ENCODE measurements around the gene RBM6.
"Not testable (repeated sequence)": the region's sequence is repeated elsewhere in the genome, so short reads cannot be mapped to it uniquely, and the experiment has no call there.

Gene RBM6

DNA sequence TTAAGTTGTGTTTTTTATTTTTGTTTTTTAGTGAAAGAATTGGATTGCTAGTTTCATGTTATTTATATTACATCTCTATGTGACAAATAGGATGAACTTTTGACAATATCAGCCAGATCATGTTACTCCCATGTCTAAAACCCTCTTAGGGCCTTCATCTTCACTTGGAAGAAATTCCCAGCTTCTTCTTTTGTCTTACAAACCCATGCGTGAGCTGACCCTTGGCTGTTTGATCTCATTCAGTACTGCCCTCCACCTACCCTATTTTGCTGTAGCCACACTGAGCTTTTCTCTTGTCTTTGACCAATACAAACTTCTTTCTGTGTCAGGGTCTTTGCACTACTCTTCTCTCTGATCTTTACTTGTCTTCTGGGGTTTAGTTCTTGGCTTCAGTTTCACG is 37.0 kb downstream of the RBM6 start:
- ATAC-seq (replicated peaks) (no peak), DNase-seq (no peak)
- no peaks in the 10 kb centered on the region for H3K9me3 Mint-ChIP-seq
- H3K4me3 Mint-ChIP-seq: no peak overlapping the region
- H3K4me1 Mint-ChIP-seq: no peaks in the 10 kb centered on the region
- peaks cover 19 to 21% of the 10 kb centered on the region in 2 donors for H3K36me3 Mint-ChIP-seq
- H3K27ac Mint-ChIP-seq: no peak overlapping the region
- H3K27me3 Mint-ChIP-seq: no peaks in the 10 kb centered on the region

DNA sequence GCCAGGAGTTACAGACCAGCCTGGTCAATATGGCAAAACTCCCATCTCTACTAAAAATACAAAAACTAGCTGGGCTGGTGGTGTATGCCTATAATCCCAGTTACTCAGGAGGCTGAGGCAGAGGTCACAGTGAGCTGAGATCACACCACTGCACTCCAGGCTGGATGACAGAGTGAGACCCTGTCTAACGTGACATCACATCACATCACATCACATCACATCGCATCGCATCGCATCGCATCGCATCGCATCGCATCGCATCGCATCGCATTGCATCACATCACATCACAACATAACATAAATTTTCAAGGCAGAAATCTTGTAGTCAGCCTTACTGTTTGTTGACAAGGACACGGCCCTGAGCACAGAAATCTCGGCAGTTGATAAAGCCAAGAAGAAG is 44.4 kb downstream of the RBM6 start:
- H3K9me3 Mint-ChIP-seq: no peaks in the 10 kb centered on the region
- H3K27me3 Mint-ChIP-seq: no peaks in the 10 kb centered on the region
- ATAC-seq (replicated peaks): no peak
- no peak for DNase-seq
- no peak overlapping the region for H3K4me3 Mint-ChIP-seq
- H3K27ac Mint-ChIP-seq: no peak overlapping the region
- peaks cover 13 to 14% of the 10 kb centered on the region in 2 donors for H3K36me3 Mint-ChIP-seq
- no peaks in the 10 kb centered on the region for H3K4me1 Mint-ChIP-seq

DNA sequence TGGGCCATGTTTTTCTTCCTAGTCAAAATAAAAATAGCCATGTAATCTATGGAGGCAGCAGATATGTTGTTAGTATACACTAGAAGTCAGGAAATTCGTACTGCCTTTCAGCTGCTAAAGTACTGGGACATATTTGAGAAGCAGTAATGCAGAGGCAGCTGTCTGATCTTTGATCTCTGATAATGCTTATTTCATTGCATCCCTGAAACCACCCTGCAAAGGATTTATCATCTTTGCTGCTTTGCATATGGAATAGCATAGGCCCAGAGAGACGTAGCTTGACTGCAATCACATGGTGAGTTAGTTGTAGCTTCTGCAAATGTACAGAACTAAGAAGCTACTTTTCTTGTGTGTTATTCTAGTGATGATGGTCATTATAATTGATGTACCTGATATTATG is 52.4 kb downstream of the RBM6 start:
- DNase-seq (no peak), ATAC-seq (replicated peaks) (no peak)
- H3K4me3 Mint-ChIP-seq: no peak overlapping the region
- peaks cover 0 to 2% of the 10 kb centered on the region in 2 donors for H3K4me1 Mint-ChIP-seq
- no peaks in the 10 kb centered on the region for H3K9me3 Mint-ChIP-seq
- H3K27ac Mint-ChIP-seq: no peak overlapping the region
- H3K27me3 Mint-ChIP-seq: no peaks in the 10 kb centered on the region
- peaks cover 7 to 15% of the 10 kb centered on the region in 2 donors for H3K36me3 Mint-ChIP-seq

DNA sequence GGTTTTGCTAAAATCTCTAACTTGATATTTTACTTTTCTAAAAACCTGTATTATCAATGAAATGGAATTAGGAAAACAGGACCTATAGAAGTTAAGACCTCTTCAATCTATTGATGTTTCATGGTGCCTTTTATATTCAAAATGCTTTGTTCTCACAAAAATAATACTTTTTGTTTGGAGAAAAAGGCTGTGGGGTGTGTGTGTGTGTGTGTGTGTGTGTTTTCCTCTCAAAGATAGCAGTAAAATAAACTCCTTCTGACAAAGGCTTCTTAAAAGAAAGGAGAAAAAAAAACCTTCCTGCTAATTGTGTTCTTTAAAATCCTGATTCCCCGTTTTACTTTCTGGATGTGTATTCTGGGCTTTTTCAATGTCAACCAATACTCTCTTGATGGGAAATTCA is 54.5 kb downstream of the RBM6 start:
- H3K27ac Mint-ChIP-seq: no peak overlapping the region
- H3K4me3 Mint-ChIP-seq: no peak overlapping the region

DNA sequence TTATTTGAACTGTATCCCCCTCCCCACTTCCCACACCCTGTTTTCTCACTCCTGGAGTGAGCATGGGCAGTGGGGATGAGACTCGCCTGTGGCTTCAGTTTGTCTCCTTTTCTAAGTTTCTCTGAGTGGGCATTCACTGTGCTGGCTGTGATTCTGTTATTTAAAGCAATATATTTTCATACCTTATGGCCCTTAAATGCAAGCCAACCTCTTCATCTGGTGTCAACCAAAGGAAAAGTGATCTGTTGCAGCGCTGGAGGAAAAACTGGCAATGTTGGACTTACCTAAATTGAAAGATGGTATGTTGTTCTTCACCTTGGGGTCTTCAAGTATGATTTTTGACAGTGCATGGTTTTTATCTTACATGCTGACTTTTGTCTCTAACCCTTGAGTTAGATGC is 56.1 kb downstream of the RBM6 start:
- Mint-ChIP-seq H3K27me3 (no peaks in the 10 kb centered on the region), H3K27ac (no peak overlapping the region), H3K36me3 (peaks cover 16 to 34% of the 10 kb centered on the region in 2 donors), H3K4me1 (peaks cover 0 to 2% of the 10 kb centered on the region in 2 donors), H3K4me3 (no peak overlapping the region), H3K9me3 (no peaks in the 10 kb centered on the region)
- ATAC-seq (replicated peaks) (no peak), DNase-seq (no peak)

More for the DNA sequence above, 54.5 kb downstream of the RBM6 start:
- no peaks in the 10 kb centered on the region for H3K27me3 Mint-ChIP-seq
- no peak for DNase-seq
- no peak for ATAC-seq (replicated peaks)
- peaks cover 8 to 23% of the 10 kb centered on the region in 2 donors for H3K36me3 Mint-ChIP-seq
- H3K4me1 Mint-ChIP-seq: peaks cover 0 to 2% of the 10 kb centered on the region in 2 donors
- H3K9me3 Mint-ChIP-seq: no peaks in the 10 kb centered on the region

DNA sequence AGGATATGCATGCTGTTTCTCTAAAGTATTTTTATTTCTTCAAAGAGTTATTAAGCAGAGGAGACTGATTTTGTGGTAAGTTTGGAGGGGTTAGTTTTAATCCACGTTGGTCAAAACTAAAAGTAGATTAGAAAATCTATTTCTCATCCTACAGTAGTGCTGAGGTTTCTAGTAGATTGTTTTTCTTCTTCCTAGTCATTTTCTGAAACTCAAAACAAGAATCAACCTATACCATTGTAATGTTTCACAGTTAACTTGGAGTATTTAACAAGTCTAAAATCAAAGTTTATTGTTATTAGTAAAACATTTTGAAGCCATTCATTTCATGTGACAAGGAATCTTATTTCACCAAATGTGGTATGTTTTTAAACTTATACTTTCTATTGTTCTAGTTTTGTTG is 57.9 kb downstream of the RBM6 start:
- Mint-ChIP-seq H3K27ac (peak overlapping the region; percentile 31), H3K27me3 (no peaks in the 10 kb centered on the region), H3K4me3 (no peak overlapping the region), H3K9me3 (no peaks in the 10 kb centered on the region), H3K4me1 (peaks cover 0 to 2% of the 10 kb centered on the region in 2 donors), H3K36me3 (peaks cover 17 to 42% of the 10 kb centered on the region in 2 donors)
- no peak for ATAC-seq (replicated peaks)
- DNase-seq: no peak

DNA sequence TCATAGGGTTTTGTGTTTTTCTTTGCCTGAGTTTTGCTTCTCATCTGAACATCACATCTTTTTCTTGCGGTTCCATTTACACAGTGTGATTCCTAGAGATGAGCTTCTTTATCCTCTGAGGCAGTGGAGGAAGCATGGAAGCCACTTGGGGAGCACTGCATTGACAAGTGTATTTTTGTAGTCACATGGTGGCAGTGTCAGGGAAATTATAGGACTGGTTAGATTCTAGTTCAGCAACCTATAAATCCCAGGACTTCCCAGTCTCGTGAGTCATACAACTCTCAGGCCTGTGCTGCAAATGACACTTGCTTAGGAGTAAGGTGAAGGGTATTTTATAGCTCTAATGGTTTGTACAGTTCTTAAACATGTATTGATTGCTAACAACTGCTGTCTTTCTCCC is 58.4 kb downstream of the RBM6 start:
- no peaks in the 10 kb centered on the region for H3K27me3 Mint-ChIP-seq
- no peak for ATAC-seq (replicated peaks)
- no peak for DNase-seq
- H3K36me3 Mint-ChIP-seq: peaks cover 17 to 42% of the 10 kb centered on the region in 2 donors
- peak overlapping the region; percentile 31 for H3K27ac Mint-ChIP-seq
- H3K9me3 Mint-ChIP-seq: no peaks in the 10 kb centered on the region
- H3K4me1 Mint-ChIP-seq: peaks cover 0 to 2% of the 10 kb centered on the region in 2 donors
- no peak overlapping the region for H3K4me3 Mint-ChIP-seq

DNA sequence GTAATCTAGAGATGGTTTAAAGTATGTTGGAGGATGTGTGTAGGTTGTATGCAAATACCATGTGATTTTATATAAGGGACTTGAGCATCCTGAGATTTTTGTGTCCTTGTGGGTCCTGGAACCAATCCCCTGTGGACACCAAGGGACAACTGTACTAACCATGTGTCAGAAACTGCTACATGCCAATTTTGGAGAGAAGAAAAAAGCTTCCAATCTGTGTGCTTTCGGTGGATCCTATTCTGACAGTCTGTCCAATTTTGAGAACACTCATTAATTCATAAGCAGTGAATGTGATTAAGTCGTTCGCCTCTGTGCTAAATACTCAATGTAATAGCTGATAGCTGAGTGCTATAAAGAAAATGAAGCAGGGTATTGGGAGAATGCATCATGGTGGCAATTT is 61.6 kb downstream of the RBM6 start:
- ATAC-seq (replicated peaks): no peak
- H3K4me3 Mint-ChIP-seq: no peak overlapping the region
- peaks cover 0 to 3% of the 10 kb centered on the region in 2 donors for H3K4me1 Mint-ChIP-seq
- H3K36me3 Mint-ChIP-seq: peaks cover 24 to 45% of the 10 kb centered on the region in 2 donors
- no peak overlapping the region for H3K27ac Mint-ChIP-seq
- H3K9me3 Mint-ChIP-seq: no peaks in the 10 kb centered on the region
- no peaks in the 10 kb centered on the region for H3K27me3 Mint-ChIP-seq
- DNase-seq: no peak

DNA sequence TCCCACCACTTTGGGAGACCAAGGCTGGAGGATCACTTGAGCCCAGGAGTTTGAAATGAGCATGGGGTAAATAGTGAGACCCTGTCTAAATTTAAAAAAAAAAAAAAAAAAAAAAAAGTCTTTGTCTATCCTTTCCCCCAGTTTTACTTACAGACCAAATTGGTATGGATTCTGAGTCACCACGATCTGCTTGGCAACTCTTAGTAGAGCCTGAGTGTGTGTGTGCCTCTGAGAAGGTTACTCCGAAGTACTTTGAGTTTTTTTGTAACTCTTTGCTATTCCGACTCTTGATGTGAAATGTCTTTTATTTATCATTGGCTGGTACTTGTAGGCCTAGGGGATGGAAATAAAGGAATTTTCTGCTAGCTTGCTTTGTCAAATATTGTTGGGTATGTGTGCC is 63.3 kb downstream of the RBM6 start:
- DNase-seq (no peak), ATAC-seq (replicated peaks) (no peak)
- Mint-ChIP-seq H3K27ac (no peak overlapping the region), H3K4me1 (peaks cover 0 to 3% of the 10 kb centered on the region in 2 donors), H3K4me3 (no peak overlapping the region), H3K9me3 (no peaks in the 10 kb centered on the region), H3K36me3 (peaks cover 24 to 45% of the 10 kb centered on the region in 2 donors), H3K27me3 (no peaks in the 10 kb centered on the region)

DNA sequence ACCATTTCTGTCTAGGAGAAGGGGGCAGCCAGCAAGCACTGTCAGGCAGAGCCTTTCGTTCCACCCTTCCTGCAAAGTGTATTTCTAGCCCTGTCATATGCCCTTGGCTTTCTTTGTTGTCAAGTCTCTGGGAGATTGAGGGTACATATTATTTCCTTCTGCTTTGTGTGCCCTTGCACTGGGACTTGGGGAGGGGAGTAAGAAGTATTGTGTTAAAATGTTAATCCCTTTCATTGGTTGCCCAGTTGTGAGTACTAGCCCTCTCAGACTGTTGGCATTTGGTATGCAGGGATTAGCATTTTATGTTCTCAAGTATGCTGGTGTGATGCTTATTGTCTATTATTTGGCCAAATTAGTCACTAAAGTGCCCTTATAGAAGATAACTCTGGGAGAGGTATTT is 63.9 kb downstream of the RBM6 start:
- H3K4me3 Mint-ChIP-seq: no peak overlapping the region
- H3K27me3 Mint-ChIP-seq: no peaks in the 10 kb centered on the region
- H3K27ac Mint-ChIP-seq: no peak overlapping the region
- H3K36me3 Mint-ChIP-seq: peaks cover 24 to 47% of the 10 kb centered on the region in 2 donors
- H3K9me3 Mint-ChIP-seq: no peaks in the 10 kb centered on the region
- H3K4me1 Mint-ChIP-seq: peaks cover 0 to 6% of the 10 kb centered on the region in 2 donors
- ATAC-seq (replicated peaks) (no peak), DNase-seq (no peak)

DNA sequence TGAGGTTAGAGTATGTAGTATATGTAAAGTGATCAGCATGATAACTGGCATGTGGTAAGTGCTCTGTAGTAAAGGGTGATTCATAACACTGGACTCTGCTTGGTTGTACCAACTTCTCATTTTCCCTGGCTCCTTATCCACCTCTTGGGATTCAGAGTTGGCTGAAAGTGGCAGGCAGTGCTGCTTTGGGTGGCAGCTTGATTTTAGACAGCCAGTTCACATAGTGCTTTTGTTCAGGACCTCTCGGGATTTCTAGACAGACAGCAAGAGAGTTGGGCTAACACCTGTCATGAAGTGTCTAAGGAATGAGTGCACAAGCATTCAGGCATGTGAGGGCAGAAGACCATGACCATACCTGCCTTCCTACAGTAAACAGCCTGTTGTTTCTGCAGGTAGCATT is 69.0 kb downstream of the RBM6 start:
- Mint-ChIP-seq H3K36me3 (peaks cover 14 to 20% of the 10 kb centered on the region in 2 donors), H3K4me3 (no peak overlapping the region), H3K27me3 (no peaks in the 10 kb centered on the region), H3K9me3 (no peaks in the 10 kb centered on the region), H3K27ac (no peak overlapping the region), H3K4me1 (peaks cover 0 to 3% of the 10 kb centered on the region in 2 donors)
- ATAC-seq (replicated peaks) (no peak), DNase-seq (no peak)

DNA sequence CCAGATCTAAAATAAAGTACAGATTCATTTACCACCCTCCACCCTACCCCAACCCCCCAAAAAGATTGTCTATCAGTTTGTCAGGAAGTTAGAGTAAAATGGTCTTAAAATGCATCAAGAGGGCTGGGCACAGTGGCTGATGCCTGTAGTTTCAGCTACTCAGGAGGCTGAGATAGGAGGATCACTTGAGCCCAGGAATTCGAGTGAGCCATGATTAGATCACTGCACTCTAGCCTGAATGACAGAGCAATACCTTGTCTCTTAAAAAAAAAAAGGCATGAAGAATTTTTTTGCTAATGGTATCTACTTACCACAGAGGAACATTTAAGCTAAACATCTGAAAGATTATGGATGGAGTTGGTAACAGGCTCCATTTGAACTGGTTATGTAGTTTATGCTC is 71.0 kb downstream of the RBM6 start:
- no peak for DNase-seq
- no peaks in the 10 kb centered on the region for H3K9me3 Mint-ChIP-seq
- no peak overlapping the region for H3K4me3 Mint-ChIP-seq
- H3K27ac Mint-ChIP-seq: no peak overlapping the region
- peaks cover 6 to 15% of the 10 kb centered on the region in 2 donors for H3K36me3 Mint-ChIP-seq
- H3K27me3 Mint-ChIP-seq: no peaks in the 10 kb centered on the region
- no peak for ATAC-seq (replicated peaks)
- H3K4me1 Mint-ChIP-seq: peaks cover 0 to 4% of the 10 kb centered on the region in 2 donors

DNA sequence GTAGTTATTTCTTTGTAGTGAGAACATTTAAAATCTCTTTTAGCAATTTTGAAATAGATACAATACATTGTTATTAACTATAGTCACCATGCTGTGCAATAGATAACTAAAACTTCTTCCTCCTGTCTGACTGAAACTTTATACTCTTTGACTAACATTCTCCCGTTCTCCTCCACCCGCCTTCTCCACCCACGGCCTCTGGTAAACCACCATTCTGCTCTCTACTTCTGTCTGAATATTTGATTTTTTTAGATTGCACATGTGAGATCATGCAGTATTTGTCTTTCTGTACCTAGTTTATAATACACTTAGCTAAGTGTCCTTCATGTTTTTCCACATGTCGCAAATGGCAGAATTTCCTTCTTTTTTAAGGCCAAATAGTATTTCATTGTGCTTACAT is 76.0 kb downstream of the RBM6 start:
- Mint-ChIP-seq H3K4me3 (no peak overlapping the region), H3K4me1 (peaks cover 0 to 4% of the 10 kb centered on the region in 2 donors), H3K27me3 (no peaks in the 10 kb centered on the region), H3K36me3 (peaks cover 26 to 41% of the 10 kb centered on the region in 2 donors), H3K9me3 (no peaks in the 10 kb centered on the region), H3K27ac (no peak overlapping the region)
- no peak for ATAC-seq (replicated peaks)
- DNase-seq: no peak

DNA sequence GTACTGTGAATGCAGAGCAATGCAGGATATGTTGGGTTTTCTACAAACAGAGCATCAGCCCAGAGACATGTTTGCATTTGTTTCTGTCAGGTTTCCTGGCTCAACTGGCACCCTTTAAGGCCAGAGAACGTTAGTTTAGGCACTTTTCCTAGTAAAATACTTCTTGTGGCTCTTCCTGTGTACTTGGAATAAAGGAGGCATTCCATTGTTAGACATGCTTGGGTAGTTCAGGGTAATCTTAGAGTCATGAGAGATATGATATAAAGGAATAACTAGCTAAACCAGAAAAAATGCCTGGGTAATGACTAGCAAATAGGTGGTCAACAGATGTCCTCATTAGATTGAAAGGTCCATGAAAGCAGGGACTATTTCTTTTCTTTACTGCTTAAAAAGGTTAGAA is 88.4 kb downstream of the RBM6 start:
- no peak for ATAC-seq (replicated peaks)
- Mint-ChIP-seq H3K27me3 (no peaks in the 10 kb centered on the region), H3K9me3 (no peaks in the 10 kb centered on the region), H3K27ac (no peak overlapping the region), H3K4me3 (no peak overlapping the region), H3K4me1 (peaks cover 0 to 7% of the 10 kb centered on the region in 2 donors), H3K36me3 (peaks cover 27 to 31% of the 10 kb centered on the region in 2 donors)
- no peak for DNase-seq

DNA sequence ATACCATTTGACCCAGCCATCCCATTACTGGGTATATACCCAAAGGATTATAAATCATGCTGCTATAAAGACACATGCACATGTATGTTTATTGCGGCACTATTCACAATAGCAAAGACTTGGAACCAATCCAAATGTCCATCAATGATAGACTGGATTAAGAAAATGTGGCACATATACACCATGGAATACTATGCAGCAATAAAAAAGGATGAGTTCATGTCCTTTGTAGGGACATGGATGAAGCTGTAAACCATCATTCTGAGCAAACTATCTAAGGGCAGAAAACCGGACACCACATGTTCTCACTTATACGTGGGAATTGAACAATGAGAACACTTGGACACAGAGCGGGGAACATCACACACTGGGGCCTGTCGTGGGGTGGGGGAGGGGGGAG is 91.3 kb downstream of the RBM6 start:
- ATAC-seq (replicated peaks); H3K27me3 Mint-ChIP-seq; H3K4me3 Mint-ChIP-seq; H3K4me1 Mint-ChIP-seq; H3K27ac Mint-ChIP-seq; H3K9me3 Mint-ChIP-seq; DNase-seq: not testable (repeated sequence)
- H3K36me3 Mint-ChIP-seq: peaks cover 22 to 35% of the 10 kb centered on the region in 2 donors

DNA sequence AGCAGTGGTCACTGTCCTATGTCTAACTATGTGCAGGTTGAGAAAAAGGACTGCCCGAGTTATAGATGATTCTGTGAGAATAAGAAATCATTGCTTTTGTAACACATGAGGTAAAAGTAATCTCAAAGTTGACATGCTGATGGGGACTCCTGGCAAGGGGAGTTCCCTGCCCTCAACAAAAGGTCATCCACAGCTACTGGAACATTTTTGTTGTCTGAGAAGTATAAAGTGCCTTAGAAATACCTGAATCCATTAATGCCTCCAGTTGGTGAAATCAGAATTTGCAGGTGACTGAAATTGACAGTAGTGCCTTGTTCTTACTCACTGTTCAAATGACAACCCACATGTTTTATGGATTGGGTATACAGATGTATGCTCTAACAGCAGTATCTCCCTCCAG is 105.0 kb downstream of the RBM6 start:
- ATAC-seq (replicated peaks) (peak; percentile 74 to 75), DNase-seq (no peak)
- Mint-ChIP-seq H3K36me3 (peaks cover 10 to 16% of the 10 kb centered on the region in 2 donors), H3K27me3 (no peaks in the 10 kb centered on the region), H3K4me3 (no peak overlapping the region), H3K4me1 (peaks cover 3 to 4% of the 10 kb centered on the region in 2 donors), H3K27ac (no peak overlapping the region), H3K9me3 (no peaks in the 10 kb centered on the region)
